ENCODE measurements around the gene PHF2. TPM values are rescaled to one million over a fixed set of nuclear protein-coding genes. Genes with fewer than 3 reads are reported as not detected.

PHF2 gene
- total RNA-seq, 1 donor from 2014 or later, result 14.2 TPM

GRCh38 chr9:93599571-93600403, 23.4 kb downstream of the PHF2 start:
- no peak for DNase-seq (ENCODE audit: low read depth, low spot score)

DNA sequence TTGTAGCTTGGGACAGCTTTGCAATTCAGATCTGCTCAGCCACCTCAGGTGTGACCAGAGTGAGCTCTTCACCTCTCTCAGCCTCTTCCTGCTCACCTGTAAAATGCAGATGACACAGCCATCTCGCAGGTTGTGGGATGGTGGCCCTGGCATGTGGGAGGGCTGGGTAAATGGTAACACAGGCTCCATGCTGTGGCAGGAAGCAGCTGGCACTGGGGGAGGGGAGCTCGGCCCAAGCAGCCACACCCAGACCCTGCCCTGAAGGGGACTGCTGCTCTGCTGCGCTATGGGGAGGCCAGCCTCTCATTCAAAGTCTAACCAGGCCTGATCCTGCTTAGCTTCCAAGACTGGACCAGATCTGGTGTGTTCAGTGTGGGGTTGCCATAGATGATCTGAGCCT, 24.1 kb downstream of the PHF2 start:
- no peak for DNase-seq (ENCODE audit: low read depth, low spot score)

DNA sequence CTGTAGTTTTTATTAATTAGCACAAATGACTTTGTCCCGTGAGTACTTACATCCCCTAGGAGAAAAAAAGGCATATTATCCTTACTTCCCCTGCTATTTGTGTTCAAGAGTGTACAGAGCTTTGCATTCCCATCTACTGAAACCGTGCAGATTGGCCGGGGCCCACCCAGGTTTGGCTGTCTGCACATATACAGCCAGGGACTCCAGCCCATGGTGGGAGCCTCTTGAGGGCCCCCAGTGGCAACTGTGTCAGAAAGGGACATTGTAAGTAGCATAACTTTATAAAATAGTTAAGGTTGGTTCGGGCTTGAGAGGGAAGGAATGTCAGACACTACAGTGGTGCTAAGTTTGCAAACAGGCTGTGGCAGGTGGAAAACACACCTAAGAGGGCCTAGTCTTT, 24.7 kb downstream of the PHF2 start:
- no peak for DNase-seq (ENCODE audit: low read depth, low spot score)

DNA sequence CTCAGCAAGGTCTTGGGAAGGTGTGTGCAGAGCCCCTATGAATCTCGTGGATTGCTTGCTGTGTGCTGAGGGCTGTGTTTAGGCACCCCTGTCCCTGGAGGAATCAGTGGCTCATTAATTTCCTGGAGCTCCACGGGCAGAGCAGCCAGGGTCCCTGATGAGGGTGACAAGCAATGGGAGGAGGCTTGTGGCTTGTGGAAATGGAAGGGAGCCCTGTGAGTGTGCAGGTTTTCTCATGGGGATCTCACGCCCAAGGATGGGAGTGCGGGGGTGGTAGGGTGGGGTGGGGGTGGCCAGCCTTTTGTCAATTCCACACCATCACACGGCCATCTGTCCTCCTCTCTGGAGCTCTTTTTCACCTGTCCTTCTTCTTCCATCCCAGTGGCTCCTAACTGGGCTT, 25.3 kb downstream of the PHF2 start:
- no peak for DNase-seq (ENCODE audit: low read depth, low spot score)

GRCh38 chr9:93603011-93603410, 26.6 kb downstream of the PHF2 start:
- DNase-seq (ENCODE audit: low read depth, low spot score), result no peak

DNA sequence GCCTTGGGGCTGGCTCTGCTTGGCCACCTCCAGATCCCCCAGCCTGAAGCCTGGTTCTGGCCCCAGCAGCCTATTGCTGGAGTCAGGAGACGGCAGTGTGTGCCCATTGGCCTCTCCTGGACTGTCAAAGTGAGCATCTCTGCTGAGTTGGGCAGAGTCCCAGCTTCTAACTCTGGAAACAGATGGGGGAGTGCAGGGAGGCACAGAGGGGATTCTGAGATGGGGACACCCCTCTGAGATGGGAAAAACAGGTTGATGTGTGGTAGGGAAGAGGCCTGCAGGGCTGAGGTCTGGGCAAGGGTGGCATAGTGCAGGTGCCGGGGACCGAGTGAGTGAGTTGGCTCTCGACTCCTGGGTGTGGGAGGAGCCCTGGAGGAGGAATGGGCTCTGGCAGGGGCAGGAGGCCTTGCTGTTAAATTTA, 27.5 kb downstream of the PHF2 start:
- no peak for DNase-seq (ENCODE audit: low read depth, low spot score)

- no peak for DNase-seq (ENCODE audit: low read depth, low spot score)
These were observed 29.8 kb downstream of the PHF2 start for GRCh38 chr9:93606187-93606586.

DNA sequence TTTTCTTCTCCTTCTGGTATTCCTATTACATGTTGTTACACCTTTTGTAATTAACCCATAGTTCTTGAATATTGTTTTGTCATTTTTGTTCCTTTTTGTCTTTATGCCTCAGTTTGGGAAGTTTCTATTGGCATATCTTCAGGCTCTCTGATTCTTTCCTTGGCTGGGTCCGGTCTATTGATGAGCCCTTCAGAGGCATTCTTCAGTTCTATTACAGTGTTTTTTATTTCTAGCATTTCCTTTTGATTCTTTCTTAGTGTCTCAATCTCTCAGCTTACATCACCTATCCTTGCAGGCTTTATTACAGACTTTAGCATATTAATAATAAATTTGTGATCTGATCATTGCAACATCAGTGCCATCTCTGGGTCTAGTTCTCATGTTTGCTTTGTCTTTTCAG, 33.8 kb downstream of the PHF2 start:
- no peak for DNase-seq (ENCODE audit: low read depth, low spot score)

DNA sequence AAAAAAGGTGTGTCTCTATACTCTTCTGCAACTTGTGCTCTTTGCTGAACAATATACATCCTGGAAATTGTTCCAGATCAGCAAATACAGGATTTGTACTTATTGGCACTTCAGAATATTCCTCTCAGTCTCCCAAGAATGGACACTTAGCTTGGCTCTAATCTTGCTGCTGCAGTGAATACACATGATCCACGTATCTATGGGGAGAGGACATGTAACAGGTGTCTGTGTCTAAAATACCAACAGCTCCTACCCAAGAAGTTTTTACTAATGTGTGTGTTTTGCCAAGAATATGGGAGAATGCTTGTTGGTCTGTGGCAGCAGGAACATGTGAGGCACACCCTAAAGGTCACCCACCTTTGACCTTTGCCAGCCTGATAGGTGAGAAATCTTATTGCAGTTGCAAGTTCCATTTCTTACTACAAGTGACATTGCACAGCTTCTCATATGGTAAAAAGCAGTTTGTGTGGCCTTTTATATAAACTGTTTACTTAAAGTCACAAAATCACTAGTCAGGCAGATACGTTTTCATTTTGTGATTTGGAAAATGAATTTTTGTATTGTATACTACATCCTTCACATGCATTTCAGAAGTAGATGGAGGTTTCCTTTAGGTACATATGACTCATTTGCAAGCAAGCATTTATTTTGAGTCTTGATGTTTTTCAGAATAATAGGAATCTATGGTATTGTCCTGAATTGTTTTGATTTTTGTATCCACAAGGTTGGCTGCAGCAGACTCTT, 35.8 kb downstream of the PHF2 start:
- no peak for DNase-seq (ENCODE audit: low read depth, low spot score)

DNA sequence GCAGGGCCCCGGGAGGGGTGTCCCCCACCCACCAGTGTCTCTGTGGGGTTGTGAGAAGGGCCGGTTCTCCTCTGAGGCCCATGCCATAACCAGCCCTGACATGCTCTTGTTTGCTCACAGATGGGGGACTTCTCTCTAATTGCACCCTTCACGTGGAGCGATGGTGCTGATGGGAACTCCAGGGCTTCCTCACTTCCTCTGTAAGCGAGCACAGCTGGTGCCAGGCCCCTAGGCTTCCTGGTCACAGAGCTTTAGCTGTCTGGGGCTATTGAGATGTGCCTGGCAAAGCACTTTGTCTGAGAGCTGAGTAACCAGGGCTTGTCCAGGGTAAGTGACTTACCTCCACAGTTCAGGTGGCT, 36.4 kb downstream of the PHF2 start:
- no peak for DNase-seq (ENCODE audit: low read depth, low spot score)

- no peak for DNase-seq (ENCODE audit: low read depth, low spot score)
These were observed 36.8 kb downstream of the PHF2 start for GRCh38 chr9:93613174-93613573.

GRCh38 chr9:93613791-93614190, 37.4 kb downstream of the PHF2 start:
- DNase-seq (ENCODE audit: low read depth, low spot score), result no peak

DNA sequence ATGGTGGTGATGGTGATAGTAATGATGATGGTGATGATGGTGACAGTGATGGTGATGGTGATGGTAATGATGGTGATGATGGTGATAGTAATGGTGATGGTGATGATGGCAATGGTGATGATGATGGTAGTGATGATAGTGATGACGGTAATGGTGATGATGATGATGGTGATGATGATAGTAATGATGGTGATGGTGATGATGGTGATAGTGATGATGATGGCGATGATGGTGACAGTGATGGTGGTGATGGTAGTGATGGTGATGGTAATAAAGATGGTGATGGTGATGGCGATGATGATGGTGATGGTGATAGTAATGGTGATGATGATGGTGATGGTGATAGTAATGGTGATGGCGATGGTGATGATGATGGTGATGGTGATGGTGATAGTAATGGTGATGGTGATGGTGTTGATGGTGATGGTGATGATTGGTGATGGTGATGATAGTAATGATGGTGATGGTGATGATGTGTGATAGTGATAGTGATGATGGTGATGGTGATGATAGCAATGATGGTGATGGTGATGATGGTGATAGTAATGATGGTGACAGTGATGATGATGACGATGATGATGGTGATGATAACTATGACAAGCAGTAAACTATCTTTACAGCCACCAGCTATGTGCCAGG, 38.6 kb downstream of the PHF2 start:
- no peak for DNase-seq (ENCODE audit: low read depth, low spot score)

DNA sequence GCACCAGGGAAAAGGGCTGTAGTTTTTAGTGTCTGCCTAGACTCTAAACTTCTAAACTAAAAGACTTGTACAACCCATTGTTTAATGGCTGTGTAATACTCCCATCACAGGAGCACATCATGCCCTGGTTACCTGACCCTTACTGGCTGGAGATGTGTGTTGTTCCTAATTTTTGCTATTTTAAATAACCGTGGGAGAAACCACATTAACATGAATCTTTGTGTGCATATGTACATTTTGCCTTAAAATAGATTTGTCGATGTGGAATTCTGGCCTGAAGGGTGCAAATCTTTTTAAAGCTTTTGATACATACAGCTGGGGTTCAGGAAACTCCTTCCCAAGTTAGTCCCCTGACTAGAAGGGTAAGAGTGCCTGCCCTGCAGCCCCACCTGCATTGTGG, 39.7 kb downstream of the PHF2 start:
- DNase-seq (ENCODE audit: low read depth, low spot score), result no peak

DNA sequence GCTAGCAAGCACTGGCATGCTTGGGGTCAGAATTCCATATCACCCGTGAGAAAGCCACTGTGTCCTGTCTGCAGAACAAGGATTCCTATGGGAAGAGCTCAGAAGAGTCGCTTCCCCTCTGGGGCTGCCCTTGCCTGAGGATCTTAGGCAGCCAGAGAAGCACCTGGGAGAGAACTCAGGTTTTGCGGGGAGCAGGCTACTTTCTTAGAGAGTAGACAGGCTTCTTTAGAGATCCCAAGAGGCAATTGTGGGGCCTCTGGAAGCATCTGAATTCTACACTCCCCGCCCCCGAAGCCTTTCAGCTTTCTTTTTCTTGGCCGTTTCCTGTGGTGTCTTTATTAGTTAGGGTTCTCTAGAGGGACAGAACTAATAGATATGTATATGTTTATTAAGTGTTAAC, 40.9 kb downstream of the PHF2 start:
- DNase-seq (ENCODE audit: low read depth, low spot score), result no peak

GRCh38 chr9:93619272-93619775, 42.9 kb downstream of the PHF2 start:
- DNase-seq (ENCODE audit: low read depth, low spot score), result no peak

DNA sequence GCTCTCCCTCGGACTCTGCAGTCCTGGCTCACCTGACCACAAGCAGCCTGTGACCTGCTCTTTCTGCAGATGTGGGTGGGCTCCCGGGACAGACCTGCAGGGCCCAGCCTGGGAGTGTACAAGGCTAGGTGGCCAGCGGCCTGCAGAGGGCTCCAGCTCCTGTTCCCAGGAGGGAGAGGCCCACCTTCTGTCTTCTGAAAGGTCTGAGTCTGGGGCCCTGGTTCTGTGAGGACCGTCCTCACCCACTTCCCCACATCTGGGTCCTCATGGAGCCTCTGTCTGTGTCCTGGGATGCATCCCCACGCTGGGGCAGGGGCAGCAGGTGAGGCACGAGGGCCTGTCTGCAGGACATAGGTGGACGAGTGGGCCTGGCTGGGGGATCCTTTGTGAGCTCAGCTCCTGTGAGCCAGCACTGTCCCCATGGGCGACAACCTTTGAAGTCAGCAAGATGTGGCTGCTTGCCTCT, 43.7 kb downstream of the PHF2 start:
- DNase-seq (ENCODE audit: low read depth, low spot score), result no peak

DNA sequence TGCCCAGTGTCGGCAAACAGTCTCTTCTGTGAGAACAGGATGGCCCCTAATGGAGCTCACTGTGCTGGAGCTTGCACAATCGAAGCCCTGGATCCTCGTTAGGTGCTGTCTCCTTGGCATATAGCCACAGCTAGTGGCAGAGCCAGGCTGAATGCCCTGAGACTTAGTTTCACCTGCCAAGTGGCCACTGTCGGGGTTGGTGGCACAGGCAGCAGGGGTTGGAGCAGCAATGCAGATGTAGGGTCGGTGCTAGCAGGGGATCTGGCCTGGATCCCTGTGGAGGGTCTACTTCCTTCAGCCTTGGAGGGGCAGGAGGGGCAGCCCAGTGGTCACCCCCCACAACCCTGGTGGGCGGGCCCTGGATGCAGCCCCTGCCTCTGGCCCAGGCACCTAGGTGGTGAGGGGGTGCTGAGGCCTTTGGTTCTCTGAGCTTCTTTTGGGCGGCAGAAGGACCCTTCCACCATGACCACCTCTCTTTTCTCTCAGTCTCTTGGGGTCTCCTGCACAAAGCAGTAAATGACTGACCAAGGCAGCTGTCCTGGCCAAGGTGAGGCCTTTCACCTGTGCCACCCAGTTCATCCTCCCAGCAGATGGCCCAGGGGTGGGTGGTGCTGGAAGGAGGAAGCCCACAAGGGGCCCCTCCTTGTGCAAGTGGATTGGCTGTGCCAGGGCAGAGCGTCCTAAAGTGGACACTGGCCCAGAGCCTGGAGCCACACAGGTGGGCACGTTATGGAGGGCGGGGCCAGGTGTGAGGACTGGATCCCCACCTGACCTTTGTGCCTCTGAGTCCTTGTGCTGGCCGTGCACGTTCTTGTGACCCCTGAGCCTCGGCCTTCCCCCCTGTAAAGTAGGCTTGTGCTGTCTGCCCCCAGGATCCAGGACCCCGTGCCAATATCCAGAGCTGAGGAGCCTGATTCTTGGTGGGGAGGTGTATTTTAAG, 44.8 kb downstream of the PHF2 start:
- DNase-seq (ENCODE audit: low read depth, low spot score), result no peak

GRCh38 chr9:93621922-93622321, 45.5 kb downstream of the PHF2 start:
- DNase-seq (ENCODE audit: low read depth, low spot score), result no peak

DNA sequence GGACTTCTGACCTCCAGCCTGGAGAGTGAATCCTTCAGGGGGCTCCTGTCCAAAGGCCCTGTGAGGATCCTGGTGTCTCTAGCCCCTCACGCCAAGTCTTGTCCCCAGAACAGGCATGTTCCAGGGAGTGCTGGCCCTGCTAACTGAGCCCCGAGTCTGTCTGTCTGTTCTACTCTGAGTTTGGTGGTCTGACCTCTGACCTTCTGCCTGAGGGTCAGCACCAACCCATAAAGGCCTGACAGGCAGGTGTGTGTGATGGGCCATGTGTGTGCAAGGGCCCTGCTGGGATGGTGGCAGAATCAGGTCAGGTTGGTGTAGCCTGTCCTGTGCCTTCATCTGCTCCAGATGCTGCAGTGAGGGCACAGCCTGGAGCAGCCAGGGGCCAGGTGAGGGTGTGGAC, 46.3 kb downstream of the PHF2 start:
- DNase-seq (ENCODE audit: low read depth, low spot score), result no peak

GRCh38 chr9:93623753-93624152, 47.4 kb downstream of the PHF2 start:
- no peak for DNase-seq (ENCODE audit: low read depth, low spot score)

Data from pulmonary artery endothelial cell (primary cell).